Cardiac muscle cell (in vitro differentiated cells and primary cell): Measurements from ENCODE around the gene ASPHD1. TPM values are rescaled to one million over a fixed set of nuclear protein-coding genes. Genes with fewer than 3 reads are reported as not detected.
"Not testable (repeated sequence)": the region's sequence is repeated elsewhere in the genome, so short reads cannot be mapped to it uniquely, and the experiment has no call there.

Source experiments
- DNase-seq, 2 donors: peaks; one replicate each; pipeline versions ENCODE4 v3.0.0 to v3.0.0-alpha.2; 2010 to 2017; ENCODE audit warnings: low read depth in 1 of 2, low spot score in 1 of 2
- H3K27ac ChIP-seq: fragments of 200-600 bp; sonication (generic); 2 replicates; pipeline ENCODE4 v1.5.1; 2016
- H3K27me3 ChIP-seq: fragments of 200-600 bp; sonication (generic); 2 replicates; pipeline ENCODE4 v1.6.0; 2016; ENCODE audit warnings: control low read depth
- H3K36me3 ChIP-seq: fragments of 200-600 bp; sonication (generic); 2 replicates; pipeline ENCODE4 v1.5.1; 2016; ENCODE audit warnings: control low read depth
- H3K4me1 ChIP-seq: fragments of 200-600 bp; sonication (generic); 2 replicates; pipeline ENCODE4 v1.8.1; 2017; ENCODE audit warnings: low read depth, mild to moderate bottlenecking, mixed run types
- H3K4me3 ChIP-seq: fragments of 200-600 bp; sonication (generic); 2 replicates; pipeline ENCODE4 v1.5.1; 2016; ENCODE audit warnings: mild to moderate bottlenecking
- H3K9me3 ChIP-seq: fragments of 200-600 bp; sonication (generic); 2 replicates; pipeline ENCODE4 v1.5.1; 2017; ENCODE audit warnings: low read depth, mild to moderate bottlenecking, control low read depth
- polyA plus RNA-seq: library from polyadenylated mRNA; unstranded; fragments of >200 nt; fragmentation: Nextera tagmentation; extraction: Ambion mirVana; gene quantifications from 2 replicates; pipeline ENCODE4 v1.2.1, GENCODE V29; 2016
- total RNA-seq: library from RNA; depleted of rRNA; stranded (reverse); fragments of >200 nt; gene quantifications from 2 replicates; pipeline ENCODE4 v1.2.3, GENCODE V29; 2016
- TF ChIP-seq, protein P1 (sequence below): IDR thresholded peaks from 2 replicates; pipeline ENCODE4 v1.5.1; 2012; ENCODE audit warnings: low read depth, mild to moderate bottlenecking, low read length

ASPHD1 gene
- total and polyA plus RNA-seq, 2 experiments from 2014 or later: 1.8 to 2.3 TPM

GRCh38 chr16:29905668-29906067 is 5.4 kb downstream of the ASPHD1 start:
- DNase-seq: no peak
- no peaks in the 10 kb centered on the region for H3K36me3 ChIP-seq
- H3K9me3 ChIP-seq: no peaks in the 10 kb centered on the region
- H3K4me3 ChIP-seq: no peak overlapping the region
- no peak overlapping the region for H3K27ac ChIP-seq
- TF ChIP-seq, protein P1, sequence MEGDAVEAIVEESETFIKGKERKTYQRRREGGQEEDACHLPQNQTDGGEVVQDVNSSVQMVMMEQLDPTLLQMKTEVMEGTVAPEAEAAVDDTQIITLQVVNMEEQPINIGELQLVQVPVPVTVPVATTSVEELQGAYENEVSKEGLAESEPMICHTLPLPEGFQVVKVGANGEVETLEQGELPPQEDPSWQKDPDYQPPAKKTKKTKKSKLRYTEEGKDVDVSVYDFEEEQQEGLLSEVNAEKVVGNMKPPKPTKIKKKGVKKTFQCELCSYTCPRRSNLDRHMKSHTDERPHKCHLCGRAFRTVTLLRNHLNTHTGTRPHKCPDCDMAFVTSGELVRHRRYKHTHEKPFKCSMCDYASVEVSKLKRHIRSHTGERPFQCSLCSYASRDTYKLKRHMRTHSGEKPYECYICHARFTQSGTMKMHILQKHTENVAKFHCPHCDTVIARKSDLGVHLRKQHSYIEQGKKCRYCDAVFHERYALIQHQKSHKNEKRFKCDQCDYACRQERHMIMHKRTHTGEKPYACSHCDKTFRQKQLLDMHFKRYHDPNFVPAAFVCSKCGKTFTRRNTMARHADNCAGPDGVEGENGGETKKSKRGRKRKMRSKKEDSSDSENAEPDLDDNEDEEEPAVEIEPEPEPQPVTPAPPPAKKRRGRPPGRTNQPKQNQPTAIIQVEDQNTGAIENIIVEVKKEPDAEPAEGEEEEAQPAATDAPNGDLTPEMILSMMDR: no peak
- H3K4me1 ChIP-seq: no peaks in the 10 kb centered on the region
- H3K27me3 ChIP-seq: no peaks in the 10 kb centered on the region

GRCh38 chr16:29906520-29907244 is 6.4 kb downstream of the ASPHD1 start:
- no peak overlapping the region for H3K27ac ChIP-seq
- TF ChIP-seq, protein P1: no peak
- no peaks in the 10 kb centered on the region for H3K9me3 ChIP-seq
- DNase-seq: no peak
- no peak overlapping the region for H3K4me3 ChIP-seq
- H3K36me3 ChIP-seq: no peaks in the 10 kb centered on the region
- H3K4me1 ChIP-seq: no peaks in the 10 kb centered on the region
- no peaks in the 10 kb centered on the region for H3K27me3 ChIP-seq

GRCh38 chr16:29907973-29908372 is 7.7 kb downstream of the ASPHD1 start:
- no peak for DNase-seq
- no peaks in the 10 kb centered on the region for H3K27me3 ChIP-seq
- TF ChIP-seq, protein P1: no peak
- no peaks in the 10 kb centered on the region for H3K4me1 ChIP-seq
- no peaks in the 10 kb centered on the region for H3K36me3 ChIP-seq
- H3K27ac ChIP-seq: no peak overlapping the region
- no peak overlapping the region for H3K4me3 ChIP-seq
- no peaks in the 10 kb centered on the region for H3K9me3 ChIP-seq

DNA sequence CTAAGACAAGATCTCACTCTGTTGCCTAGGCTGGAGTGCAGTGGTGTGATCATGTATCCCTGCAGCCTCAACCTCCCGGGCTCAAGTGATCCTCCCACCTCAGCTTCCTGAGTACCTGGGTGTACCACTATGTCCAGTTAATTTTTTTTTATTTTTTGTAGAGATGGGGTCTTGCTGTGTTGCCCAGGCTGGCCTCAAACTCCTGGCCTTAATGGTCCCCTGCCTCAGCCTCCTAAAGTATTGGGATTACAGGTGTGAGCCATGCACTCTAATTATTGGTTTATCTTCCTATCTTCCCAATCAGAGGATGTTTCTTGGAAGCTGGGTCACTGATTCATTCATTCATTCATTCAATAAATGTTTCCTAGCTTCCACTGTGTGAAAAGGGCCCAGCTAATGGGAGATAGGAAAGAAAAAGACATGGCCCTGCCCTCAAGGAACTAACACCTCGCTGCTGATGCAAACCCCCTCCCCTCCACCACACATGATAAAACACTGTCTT is 8.5 kb downstream of the ASPHD1 start:
- H3K27me3 ChIP-seq: no peaks in the 10 kb centered on the region
- no peak overlapping the region for H3K4me3 ChIP-seq
- no peak for DNase-seq
- no peaks in the 10 kb centered on the region for H3K9me3 ChIP-seq
- H3K36me3 ChIP-seq: no peaks in the 10 kb centered on the region
- TF ChIP-seq, protein P1: no peak
- H3K4me1 ChIP-seq: no peaks in the 10 kb centered on the region
- no peak overlapping the region for H3K27ac ChIP-seq

- Histone ChIP-seq H3K4me1 (no peaks in the 10 kb centered on the region), H3K27me3 (no peaks in the 10 kb centered on the region), H3K4me3 (no peak overlapping the region)
These were observed 9.1 kb downstream of the ASPHD1 start for GRCh38 chr16:29909391-29909790.

GRCh38 chr16:29909851-29910250 is 9.6 kb downstream of the ASPHD1 start:
- H3K27ac ChIP-seq, H3K4me3 ChIP-seq, H3K9me3 ChIP-seq, H3K36me3 ChIP-seq, H3K27me3 ChIP-seq, DNase-seq, H3K4me1 ChIP-seq: not testable (repeated sequence)

More at GRCh38 chr16:29909391-29909790, 9.1 kb downstream of the ASPHD1 start:
- no peaks in the 10 kb centered on the region for H3K36me3 ChIP-seq
- no peak overlapping the region for H3K27ac ChIP-seq
- peak in 1 of 2 donors; percentile 59 for DNase-seq
- TF ChIP-seq, protein P1: no peak
- H3K9me3 ChIP-seq: no peaks in the 10 kb centered on the region
